ENCODE data around the gene SCMH1. TPM values are rescaled to one million over a fixed set of nuclear protein-coding genes. Genes with fewer than 3 reads are reported as not detected.

SCMH1 gene
- total and polyA plus RNA-seq, 2 experiments from 2014 or later: 15.0 to 19.4 TPM

DNA sequence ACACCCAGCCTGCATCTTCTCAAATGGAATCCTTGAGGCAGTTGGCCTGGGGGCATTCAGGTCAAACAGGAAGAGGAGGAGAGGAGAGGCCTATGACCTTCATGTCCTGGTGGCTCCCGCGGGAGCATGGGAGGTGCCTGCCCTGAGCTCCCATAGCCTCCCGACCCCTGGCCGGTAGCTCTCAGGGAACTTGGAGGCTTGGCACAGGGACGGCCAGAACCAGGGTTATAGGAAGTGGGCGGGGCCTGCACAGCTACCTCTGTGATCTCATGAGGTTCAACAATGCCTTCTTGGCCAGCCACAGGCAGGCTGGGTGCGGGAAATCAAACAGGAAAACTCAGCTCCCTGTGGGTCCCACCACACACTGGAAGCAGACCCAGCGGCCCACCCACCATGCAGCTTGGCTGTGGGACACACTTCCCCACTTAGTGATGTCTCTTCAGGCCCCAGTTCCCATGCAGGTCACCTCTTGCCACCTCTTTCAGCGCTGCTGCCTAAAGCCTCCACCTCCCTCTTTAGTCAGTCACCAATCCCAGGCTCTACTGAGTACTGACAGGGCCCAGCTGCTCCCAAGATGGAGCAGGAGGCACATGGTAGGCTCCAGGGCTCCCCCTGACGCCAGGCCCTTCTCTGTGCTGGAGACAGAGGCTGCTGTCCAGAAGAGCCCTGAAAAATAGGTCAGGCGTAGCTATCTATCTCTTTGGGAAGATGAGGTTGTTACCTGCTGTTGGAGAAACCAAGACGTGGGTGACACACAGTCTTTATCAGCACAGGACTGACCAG is 220.4 kb downstream of the SCMH1 start, which contains the start of gene SLFNL1:
TSS of gene SLFNL1 (minus strand) at position 200 of the 783 bp plus-strand sequence. CDS start 1,065 bp downstream, outside the sequence.
- no peak within 1 kb of the TSS for H3K4me3 Mint-ChIP-seq
- ATAC-seq: peak; percentile 75

More for the DNA sequence above, 220.4 kb downstream of the SCMH1 start, which contains the start of gene SLFNL1:
- H3K9me2 ChIP-seq (ENCODE audit: insufficient read depth): no peaks in the 10 kb centered on the region
- H3K36me3 Mint-ChIP-seq (ENCODE audit: low read depth): peaks cover 19% of the 10 kb centered on the region
- no peaks in the 10 kb centered on the region; the same call in 2 of the 3 replicates for H3K9me3 Mint-ChIP-seq
- peak; percentile 76 for DNase-seq (ENCODE audit: low spot score)
- 0 out of 2 replicates have a peak, but pooled peaks cover 3% of the 10 kb centered on the region for H3F3A ChIP-seq (replicated peaks; ENCODE audit: low read depth)
- peaks cover 24% of the 10 kb centered on the region for H3K4me1 Mint-ChIP-seq
- no peaks in the 10 kb centered on the region; the same call in 1 of the 2 replicates for H3K36me3 ChIP-seq (ENCODE audit: insufficient read depth)
- no peak within 1 kb of the TSS for H3K4me3 ChIP-seq
- H2AFZ ChIP-seq: no peak within 1 kb of the TSS
- peak within 1 kb of the TSS; percentile 37; the same call in 1 of the 2 replicates for H3K27ac Mint-ChIP-seq
- H3K4me1 ChIP-seq (ENCODE audit: insufficient read depth): peaks cover 7% of the 10 kb centered on the region; the same call in 1 of the 2 replicates
- TF ChIP-seq ZNF331 (CRISPR knock-in tag; IDR thresholded peaks at IDR 0.05; ENCODE audit: low read depth): no peak
- TF ChIP-seq, protein P1, sequence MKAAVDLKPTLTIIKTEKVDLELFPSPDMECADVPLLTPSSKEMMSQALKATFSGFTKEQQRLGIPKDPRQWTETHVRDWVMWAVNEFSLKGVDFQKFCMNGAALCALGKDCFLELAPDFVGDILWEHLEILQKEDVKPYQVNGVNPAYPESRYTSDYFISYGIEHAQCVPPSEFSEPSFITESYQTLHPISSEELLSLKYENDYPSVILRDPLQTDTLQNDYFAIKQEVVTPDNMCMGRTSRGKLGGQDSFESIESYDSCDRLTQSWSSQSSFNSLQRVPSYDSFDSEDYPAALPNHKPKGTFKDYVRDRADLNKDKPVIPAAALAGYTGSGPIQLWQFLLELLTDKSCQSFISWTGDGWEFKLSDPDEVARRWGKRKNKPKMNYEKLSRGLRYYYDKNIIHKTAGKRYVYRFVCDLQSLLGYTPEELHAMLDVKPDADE (IDR thresholded peaks at IDR 0.05): no peak
- TF ChIP-seq, protein P2, sequence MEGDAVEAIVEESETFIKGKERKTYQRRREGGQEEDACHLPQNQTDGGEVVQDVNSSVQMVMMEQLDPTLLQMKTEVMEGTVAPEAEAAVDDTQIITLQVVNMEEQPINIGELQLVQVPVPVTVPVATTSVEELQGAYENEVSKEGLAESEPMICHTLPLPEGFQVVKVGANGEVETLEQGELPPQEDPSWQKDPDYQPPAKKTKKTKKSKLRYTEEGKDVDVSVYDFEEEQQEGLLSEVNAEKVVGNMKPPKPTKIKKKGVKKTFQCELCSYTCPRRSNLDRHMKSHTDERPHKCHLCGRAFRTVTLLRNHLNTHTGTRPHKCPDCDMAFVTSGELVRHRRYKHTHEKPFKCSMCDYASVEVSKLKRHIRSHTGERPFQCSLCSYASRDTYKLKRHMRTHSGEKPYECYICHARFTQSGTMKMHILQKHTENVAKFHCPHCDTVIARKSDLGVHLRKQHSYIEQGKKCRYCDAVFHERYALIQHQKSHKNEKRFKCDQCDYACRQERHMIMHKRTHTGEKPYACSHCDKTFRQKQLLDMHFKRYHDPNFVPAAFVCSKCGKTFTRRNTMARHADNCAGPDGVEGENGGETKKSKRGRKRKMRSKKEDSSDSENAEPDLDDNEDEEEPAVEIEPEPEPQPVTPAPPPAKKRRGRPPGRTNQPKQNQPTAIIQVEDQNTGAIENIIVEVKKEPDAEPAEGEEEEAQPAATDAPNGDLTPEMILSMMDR (conservative IDR thresholded peaks at IDR 0.05; ENCODE audit: low read depth in 2 of 2): peak; percentile 21 to 54; a peak in 2 of 4 replicates
- TF ChIP-seq EZH2 (IDR thresholded peaks at IDR 0.05; ENCODE audit: low read depth, unreplicated experiment): no peak
- no peak for TF ChIP-seq CREB1 (CRISPR knock-in tag; IDR thresholded peaks at IDR 0.05; ENCODE audit: low read depth)
- TF ChIP-seq REST (IDR thresholded peaks at IDR 0.05; ENCODE audit: unreplicated experiment): no peak
- TF ChIP-seq, protein P3, sequence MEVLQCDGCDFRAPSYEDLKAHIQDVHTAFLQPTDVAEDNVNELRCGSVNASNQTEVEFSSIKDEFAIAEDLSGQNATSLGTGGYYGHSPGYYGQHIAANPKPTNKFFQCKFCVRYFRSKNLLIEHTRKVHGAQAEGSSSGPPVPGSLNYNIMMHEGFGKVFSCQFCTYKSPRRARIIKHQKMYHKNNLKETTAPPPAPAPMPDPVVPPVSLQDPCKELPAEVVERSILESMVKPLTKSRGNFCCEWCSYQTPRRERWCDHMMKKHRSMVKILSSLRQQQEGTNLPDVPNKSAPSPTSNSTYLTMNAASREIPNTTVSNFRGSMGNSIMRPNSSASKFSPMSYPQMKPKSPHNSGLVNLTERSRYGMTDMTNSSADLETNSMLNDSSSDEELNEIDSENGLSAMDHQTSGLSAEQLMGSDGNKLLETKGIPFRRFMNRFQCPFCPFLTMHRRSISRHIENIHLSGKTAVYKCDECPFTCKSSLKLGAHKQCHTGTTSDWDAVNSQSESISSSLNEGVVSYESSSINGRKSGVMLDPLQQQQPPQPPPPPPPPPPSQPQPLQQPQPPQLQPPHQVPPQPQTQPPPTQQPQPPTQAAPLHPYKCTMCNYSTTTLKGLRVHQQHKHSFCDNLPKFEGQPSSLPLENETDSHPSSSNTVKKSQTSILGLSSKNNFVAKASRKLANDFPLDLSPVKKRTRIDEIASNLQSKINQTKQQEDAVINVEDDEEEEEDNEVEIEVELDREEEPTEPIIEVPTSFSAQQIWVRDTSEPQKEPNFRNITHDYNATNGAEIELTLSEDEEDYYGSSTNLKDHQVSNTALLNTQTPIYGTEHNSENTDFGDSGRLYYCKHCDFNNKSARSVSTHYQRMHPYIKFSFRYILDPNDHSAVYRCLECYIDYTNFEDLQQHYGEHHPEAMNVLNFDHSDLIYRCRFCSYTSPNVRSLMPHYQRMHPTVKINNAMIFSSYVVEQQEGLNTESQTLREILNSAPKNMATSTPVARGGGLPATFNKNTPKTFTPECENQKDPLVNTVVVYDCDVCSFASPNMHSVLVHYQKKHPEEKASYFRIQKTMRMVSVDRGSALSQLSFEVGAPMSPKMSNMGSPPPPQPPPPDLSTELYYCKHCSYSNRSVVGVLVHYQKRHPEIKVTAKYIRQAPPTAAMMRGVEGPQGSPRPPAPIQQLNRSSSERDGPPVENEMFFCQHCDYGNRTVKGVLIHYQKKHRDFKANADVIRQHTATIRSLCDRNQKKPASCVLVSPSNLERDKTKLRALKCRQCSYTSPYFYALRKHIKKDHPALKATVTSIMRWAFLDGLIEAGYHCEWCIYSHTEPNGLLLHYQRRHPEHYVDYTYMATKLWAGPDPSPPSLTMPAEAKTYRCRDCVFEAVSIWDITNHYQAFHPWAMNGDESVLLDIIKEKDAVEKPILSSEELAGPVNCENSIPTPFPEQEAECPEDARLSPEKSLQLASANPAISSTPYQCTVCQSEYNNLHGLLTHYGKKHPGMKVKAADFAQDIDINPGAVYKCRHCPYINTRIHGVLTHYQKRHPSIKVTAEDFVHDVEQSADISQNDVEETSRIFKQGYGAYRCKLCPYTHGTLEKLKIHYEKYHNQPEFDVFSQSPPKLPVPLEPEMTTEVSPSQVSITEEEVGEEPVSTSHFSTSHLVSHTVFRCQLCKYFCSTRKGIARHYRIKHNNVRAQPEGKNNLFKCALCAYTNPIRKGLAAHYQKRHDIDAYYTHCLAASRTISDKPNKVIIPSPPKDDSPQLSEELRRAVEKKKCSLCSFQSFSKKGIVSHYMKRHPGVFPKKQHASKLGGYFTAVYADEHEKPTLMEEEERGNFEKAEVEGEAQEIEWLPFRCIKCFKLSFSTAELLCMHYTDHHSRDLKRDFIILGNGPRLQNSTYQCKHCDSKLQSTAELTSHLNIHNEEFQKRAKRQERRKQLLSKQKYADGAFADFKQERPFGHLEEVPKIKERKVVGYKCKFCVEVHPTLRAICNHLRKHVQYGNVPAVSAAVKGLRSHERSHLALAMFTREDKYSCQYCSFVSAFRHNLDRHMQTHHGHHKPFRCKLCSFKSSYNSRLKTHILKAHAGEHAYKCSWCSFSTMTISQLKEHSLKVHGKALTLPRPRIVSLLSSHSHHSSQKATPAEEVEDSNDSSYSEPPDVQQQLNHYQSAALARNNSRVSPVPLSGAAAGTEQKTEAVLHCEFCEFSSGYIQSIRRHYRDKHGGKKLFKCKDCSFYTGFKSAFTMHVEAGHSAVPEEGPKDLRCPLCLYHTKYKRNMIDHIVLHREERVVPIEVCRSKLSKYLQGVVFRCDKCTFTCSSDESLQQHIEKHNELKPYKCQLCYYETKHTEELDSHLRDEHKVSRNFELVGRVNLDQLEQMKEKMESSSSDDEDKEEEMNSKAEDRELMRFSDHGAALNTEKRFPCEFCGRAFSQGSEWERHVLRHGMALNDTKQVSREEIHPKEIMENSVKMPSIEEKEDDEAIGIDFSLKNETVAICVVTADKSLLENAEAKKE (CRISPR knock-in tag; IDR thresholded peaks at IDR 0.05): no peak
- no peak for TF ChIP-seq NANOG (IDR thresholded peaks at IDR 0.05; ENCODE audit: borderline replicate concordance)
- TF ChIP-seq JUNB (IDR thresholded peaks at IDR 0.05; ENCODE audit: unreplicated experiment): no peak
- TF ChIP-seq POLR2AphosphoS5 (IDR thresholded peaks at IDR 0.05; ENCODE audit: low read depth): peak; percentile 18; the same call in 1 of the 2 replicates
- H3K79me2 ChIP-seq (replicated peaks; ENCODE audit: insufficient read depth): no peaks in the 10 kb centered on the region
- peaks cover 44% of the 10 kb centered on the region for H3K27me3 Mint-ChIP-seq (ENCODE audit: insufficient read depth, low read depth, poor library complexity)
- peak within 1 kb of the TSS; percentile 23; the same call in 1 of the 2 replicates for H3K27ac ChIP-seq (ENCODE audit: low read depth)
- H3K4me2 ChIP-seq: 0 out of 2 replicates have a peak within 1 kb of the TSS, but pooled peaks have one; percentile 38
- peaks cover 17% of the 10 kb centered on the region; the same call in 1 of the 2 replicates for H3K27me3 ChIP-seq (ENCODE audit: insufficient read depth)
- H4K20me1 ChIP-seq (replicated peaks; ENCODE audit: insufficient read depth): 0 out of 2 replicates have a peak, but pooled peaks cover 4% of the 10 kb centered on the region
